ENCODE measurements around the gene SRPK2.
"Not testable (repeated sequence)": the region's sequence is repeated elsewhere in the genome, so short reads cannot be mapped to it uniquely, and the experiment has no call there.

Gene SRPK2

GRCh38 chr7:105244594-105244993 is 144.1 kb downstream of the SRPK2 start:
- Histone ChIP-seq H3K4me3 (peak overlapping the region; percentile 41), H3K27ac (peak overlapping the region in 1 of 2 donors; percentile 57)
- no peak for DNase-seq (ENCODE audit: low spot score)
- no peak for TF ChIP-seq CTCF (IDR thresholded peaks at IDR 0.05)

GRCh38 chr7:105241198-105241597 is 147.5 kb downstream of the SRPK2 start:
- DNase-seq (ENCODE audit: low spot score) = no peak
- no peak for TF ChIP-seq CTCF (IDR thresholded peaks at IDR 0.05)
- no peak overlapping the region for H3K4me3 ChIP-seq
- H3K27ac ChIP-seq = no peak overlapping the region

GRCh38 chr7:105238198-105238765 is 150.4 kb downstream of the SRPK2 start:
- no peak for DNase-seq (ENCODE audit: low spot score)
- no peak for TF ChIP-seq CTCF (IDR thresholded peaks at IDR 0.05)
- no peak overlapping the region for H3K4me3 ChIP-seq
- H3K27ac ChIP-seq = no peak overlapping the region

GRCh38 chr7:105234886-105235285 is 153.8 kb downstream of the SRPK2 start:
- no peak for TF ChIP-seq CTCF (IDR thresholded peaks at IDR 0.05)
- no peak overlapping the region for H3K27ac ChIP-seq
- no peak for DNase-seq (ENCODE audit: low spot score)

GRCh38 chr7:105232829-105233291 is 155.9 kb downstream of the SRPK2 start:
- H3K27ac ChIP-seq; H3K4me3 ChIP-seq; DNase-seq (ENCODE audit: low spot score): not testable (repeated sequence)

More at GRCh38 chr7:105234886-105235285, 153.8 kb downstream of the SRPK2 start:
- no peak overlapping the region for H3K4me3 ChIP-seq

- no peak for TF ChIP-seq CTCF (IDR thresholded peaks at IDR 0.05)
- DNase-seq (ENCODE audit: low spot score) = no peak
- H3K27ac ChIP-seq = no peak overlapping the region
- H3K4me3 ChIP-seq = no peak overlapping the region
Measured at GRCh38 chr7:105230486-105230885, 158.2 kb downstream of the SRPK2 start.

- Histone ChIP-seq H3K4me3 (no peak overlapping the region), H3K27ac (no peak overlapping the region)
- no peak for TF ChIP-seq CTCF (IDR thresholded peaks at IDR 0.05)
- no peak for DNase-seq (ENCODE audit: low spot score)
Measured at GRCh38 chr7:105229641-105230040, 159.1 kb downstream of the SRPK2 start.

Data from coronary artery (tissue), 2 donors.